HL-60 (cell line): Measurements from ENCODE around the gene DGKI.

ENCODE experiments used
- CTCF ChIP-seq: IDR thresholded peaks from one replicate; pipeline ENCODE4 v1.5.1; 2011; ENCODE audit warnings: low read length, control low read depth, inconsistent platforms; ENCODE audit not compliant: insufficient read depth
- GABPA ChIP-seq: IDR thresholded peaks from 2 replicates; pipeline ENCODE4 v1.6.1; 2012; ENCODE audit warnings: low read depth
- POLR2AphosphoS5 ChIP-seq: IDR thresholded peaks from 2 replicates; pipeline ENCODE4 v1.6.1; 2012; ENCODE audit warnings: low read depth
- REST ChIP-seq: IDR thresholded peaks from 2 replicates; pipeline ENCODE4 v1.6.1; 2012; ENCODE audit warnings: low read depth; ENCODE audit not compliant: insufficient replicate concordance

GRCh38 chr7:137454246-137454724 is 392.5 kb downstream of the DGKI start:
- TF ChIP-seq CTCF (peak; percentile 36), POLR2AphosphoS5 (no peak), REST (no peak), GABPA (no peak)
